Measurements from ENCODE around the gene PAX3. TPM values are rescaled to one million over a fixed set of nuclear protein-coding genes. Genes with fewer than 3 reads are reported as not detected.

PAX3 gene
- total RNA-seq, 1 donor from 2014 or later = 0.30 TPM

DNA sequence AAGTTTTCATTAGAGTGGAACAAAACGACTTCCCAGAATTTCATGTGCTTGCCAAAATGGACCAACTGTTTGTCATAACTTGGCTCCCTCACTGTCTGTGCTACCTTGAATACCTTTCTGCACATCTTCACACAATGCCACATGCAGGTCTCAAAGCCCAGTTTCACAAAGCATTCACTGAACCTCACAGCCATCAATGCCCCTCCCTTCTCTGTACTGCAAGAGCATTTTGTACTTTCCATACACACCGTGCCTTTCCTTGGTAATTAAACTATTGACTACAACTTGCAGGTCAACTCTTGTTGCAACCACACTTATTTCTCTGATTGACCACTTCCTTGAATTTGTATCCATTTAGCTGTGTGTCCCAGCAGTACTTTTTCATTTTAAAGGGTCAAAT, 50.5 kb downstream of the PAX3 start:
- intact Hi-C loops (cut with micrococcal nuclease) = no loop called here

GRCh38 chr2:222242532-222242931, 56.3 kb downstream of the PAX3 start:
- Histone ChIP-seq H3K4me1 (peaks cover 11% of the 10 kb centered on the region), H3K27ac (replicated peaks) (no peak overlapping the region), H3K9me3 (replicated peaks) (no peaks in the 10 kb centered on the region), H3K36me3 (no peaks in the 10 kb centered on the region), H3K27me3 (ENCODE audit: low read depth) (peaks cover 31% of the 10 kb centered on the region), H3K4me3 (no peak overlapping the region)
- TF ChIP-seq CTCF (IDR thresholded peaks at IDR 0.05; ENCODE audit: borderline replicate concordance) = no peak
- intact Hi-C loops (cut with micrococcal nuclease) = no loop called here
- no peak for DNase-seq

More for the DNA sequence above, 50.5 kb downstream of the PAX3 start:
- no peak for TF ChIP-seq CTCF (IDR thresholded peaks at IDR 0.05; ENCODE audit: borderline replicate concordance)
- DNase-seq = no peak
- no peaks in the 10 kb centered on the region for H3K9me3 ChIP-seq (replicated peaks)
- H3K4me3 ChIP-seq = no peak overlapping the region
- H3K27ac ChIP-seq (replicated peaks) = no peak overlapping the region
- no peaks in the 10 kb centered on the region for H3K4me1 ChIP-seq
- H3K27me3 ChIP-seq (ENCODE audit: low read depth) = no peaks in the 10 kb centered on the region
- H3K36me3 ChIP-seq = no peaks in the 10 kb centered on the region

DNA sequence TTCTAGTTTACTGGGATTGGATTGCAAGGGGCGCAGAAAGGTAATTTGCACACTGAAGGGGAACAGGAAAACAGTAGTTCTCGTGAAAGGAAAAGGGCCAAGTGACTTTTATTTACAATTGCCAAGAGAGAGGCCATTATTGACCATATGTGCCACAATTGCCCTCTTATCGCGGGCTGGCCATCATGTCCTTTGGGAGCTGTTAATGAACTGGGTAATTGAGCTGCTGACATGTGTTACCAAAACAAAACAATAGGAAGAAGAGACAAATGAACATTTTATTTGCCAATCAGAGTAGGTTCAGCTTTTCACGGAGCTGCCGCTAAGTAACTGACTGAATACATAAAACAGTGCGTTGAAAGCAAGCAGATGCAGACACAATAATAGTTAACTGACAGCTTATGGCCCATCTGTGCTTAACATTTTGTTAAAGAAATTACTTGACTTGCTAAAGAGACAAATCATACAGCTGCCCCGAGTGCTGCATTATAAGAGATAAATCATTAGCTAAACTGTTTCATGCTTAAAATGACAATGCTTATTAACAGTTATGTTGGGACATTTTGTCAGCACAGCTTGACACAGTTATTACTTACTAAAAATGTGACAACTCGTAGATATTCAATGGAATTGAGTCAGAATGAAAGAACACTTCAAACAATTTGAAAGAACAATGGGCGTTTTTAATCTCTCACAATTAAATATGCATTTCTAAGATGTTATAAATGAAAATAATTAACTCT, 57.5 kb downstream of the PAX3 start:
- TF ChIP-seq CTCF (IDR thresholded peaks at IDR 0.05; ENCODE audit: borderline replicate concordance) = no peak
- Histone ChIP-seq H3K4me3 (no peak overlapping the region), H3K36me3 (no peaks in the 10 kb centered on the region), H3K27ac (replicated peaks) (no peak overlapping the region), H3K9me3 (replicated peaks) (no peaks in the 10 kb centered on the region), H3K4me1 (peaks cover 11% of the 10 kb centered on the region), H3K27me3 (ENCODE audit: low read depth) (peaks cover 31% of the 10 kb centered on the region)
- DNase-seq = no peak
- intact Hi-C loops (cut with micrococcal nuclease) = no loop called here

DNA sequence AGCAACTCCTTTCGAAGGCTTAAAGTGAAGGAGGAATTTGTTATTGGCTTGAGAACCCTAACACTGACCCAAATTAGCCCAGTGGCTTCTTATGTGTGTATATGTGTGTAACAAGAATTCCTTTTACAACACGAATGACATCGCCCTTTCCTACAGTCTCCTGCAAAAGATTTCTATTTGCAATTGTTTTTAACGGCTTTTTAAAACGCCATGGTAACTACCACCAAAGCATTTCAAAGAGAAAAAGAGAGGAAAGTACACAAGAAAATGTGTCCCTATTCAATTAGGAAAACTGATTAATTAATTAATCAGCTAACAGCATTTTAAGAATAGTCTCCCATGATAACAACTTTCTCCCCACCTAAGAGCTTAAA, 58.1 kb downstream of the PAX3 start:
- no peak for TF ChIP-seq CTCF (IDR thresholded peaks at IDR 0.05; ENCODE audit: borderline replicate concordance)
- H3K27me3 ChIP-seq (ENCODE audit: low read depth) = peaks cover 31% of the 10 kb centered on the region
- no peak for DNase-seq
- no peak overlapping the region for H3K4me3 ChIP-seq
- H3K9me3 ChIP-seq (replicated peaks) = no peaks in the 10 kb centered on the region
- no peaks in the 10 kb centered on the region for H3K36me3 ChIP-seq
- intact Hi-C loops (cut with micrococcal nuclease) = no loop called here
- peaks cover 11% of the 10 kb centered on the region for H3K4me1 ChIP-seq
- H3K27ac ChIP-seq (replicated peaks) = peak overlapping the region; percentile 61

DNA sequence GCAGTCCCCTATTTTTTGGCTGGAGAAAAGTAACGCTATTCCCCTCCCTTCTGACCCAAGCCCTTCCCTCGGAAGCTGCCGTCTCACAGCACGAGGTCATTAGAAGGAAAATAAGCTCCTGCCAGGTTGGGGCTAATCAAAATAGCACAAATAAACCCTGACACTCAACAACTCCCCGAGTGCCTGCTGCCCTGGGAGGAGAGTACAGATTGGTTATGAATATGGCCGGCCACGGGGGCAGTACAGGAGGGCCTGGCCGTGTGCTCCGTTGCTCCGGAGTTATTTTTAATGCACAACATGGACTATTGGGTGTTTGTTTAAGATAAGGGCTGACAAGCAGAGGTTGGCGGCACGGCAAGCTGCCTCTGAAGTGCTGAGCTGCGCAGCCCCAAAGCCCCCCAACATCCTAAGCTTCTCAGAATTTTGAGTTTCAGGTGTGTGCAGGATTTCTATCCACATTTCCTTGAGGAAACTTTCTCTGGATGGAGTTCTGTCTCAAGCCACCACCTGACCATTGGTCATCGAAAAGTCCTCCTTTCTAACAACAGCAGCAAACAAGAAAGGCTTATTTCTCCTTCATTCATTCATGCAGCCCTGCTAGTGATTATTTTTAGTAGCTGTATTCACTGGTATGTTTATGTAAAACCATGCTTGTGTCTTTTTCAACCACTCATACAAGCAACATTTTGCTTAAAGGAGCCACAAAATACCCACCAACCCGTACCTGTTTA, 58.7 kb downstream of the PAX3 start:
- intact Hi-C loops (cut with micrococcal nuclease) = no loop called here
- peak overlapping the region; percentile 37 for H3K4me3 ChIP-seq
- H3K27ac ChIP-seq (replicated peaks) = peak overlapping the region; percentile 61
- no peaks in the 10 kb centered on the region for H3K36me3 ChIP-seq
- peak; percentile 29 for DNase-seq
- peaks cover 11% of the 10 kb centered on the region for H3K4me1 ChIP-seq
- TF ChIP-seq CTCF (IDR thresholded peaks at IDR 0.05; ENCODE audit: borderline replicate concordance) = no peak
- peaks cover 31% of the 10 kb centered on the region for H3K27me3 ChIP-seq (ENCODE audit: low read depth)
- H3K9me3 ChIP-seq (replicated peaks) = no peaks in the 10 kb centered on the region
